Natural killer cell (primary cell): ENCODE results near the gene METTL16. TPM values are rescaled to one million over a fixed set of nuclear protein-coding genes. Genes with fewer than 3 reads are reported as not detected.

Experiments
- ATAC-seq, 3 donors: fragments of 150-1000 bp in 2 of 3; fragments of 200-7000 bp in 1 of 3; cut with Tn5 transposase; 1 replicate in 1 of 3; 2 replicates in 2 of 3; pipeline ENCODE4 v1.10.0; 2021; ENCODE audit warnings: mild to moderate bottlenecking in 2 of 3, moderate library complexity in 2 of 3
- DNase-seq, 2 donors: peaks; one replicate each; pipeline versions ENCODE4 v3.0.0 to v3.0.0-alpha.2; 2013 to 2021; ENCODE audit warnings: mixed read lengths in 1 of 2
- H3K27ac ChIP-seq: one replicate; pipeline ENCODE4 v1.5.1; 2013; ENCODE audit warnings: mild to moderate bottlenecking, low read length
- H3K27me3 ChIP-seq: one replicate; pipeline ENCODE4 v1.6.1; 2013; ENCODE audit warnings: low read length; ENCODE audit not compliant: control insufficient read depth, insufficient read depth
- H3K36me3 ChIP-seq: one replicate; pipeline ENCODE4 v1.6.1; 2013; ENCODE audit warnings: low read length; ENCODE audit not compliant: control insufficient read depth, insufficient read depth
- H3K4me1 ChIP-seq: one replicate; pipeline ENCODE4 v1.6.1; 2013; ENCODE audit warnings: low read length; ENCODE audit not compliant: control insufficient read depth, insufficient read depth
- H3K4me3 ChIP-seq: one replicate; pipeline ENCODE4 v1.5.1; 2013; ENCODE audit warnings: low read length
- H3K9me3 ChIP-seq: one replicate; pipeline ENCODE4 v1.6.1; 2013; ENCODE audit warnings: low read length; ENCODE audit not compliant: control insufficient read depth, insufficient read depth
- H3K27ac Mint-ChIP-seq, 2 donors: one replicate each; pipeline ENCODE4 v1.8.0; 2022; ENCODE audit warnings: mild to moderate bottlenecking in 2 of 2, mixed read lengths in 2 of 2, moderate library complexity in 1 of 2
- H3K27me3 Mint-ChIP-seq, 2 donors: one replicate each; pipeline ENCODE4 v1.8.0; 2022; ENCODE audit warnings: low read depth in 2 of 2, mixed read lengths in 2 of 2
- H3K36me3 Mint-ChIP-seq: one replicate; pipeline ENCODE4 v1.8.0; 2022; ENCODE audit warnings: mixed read lengths
- H3K4me1 Mint-ChIP-seq, 2 donors: one replicate each; pipeline ENCODE4 v1.8.0; 2022; ENCODE audit warnings: mixed read lengths in 2 of 2
- H3K4me3 Mint-ChIP-seq: one replicate; pipeline ENCODE4 v1.8.0; 2022; ENCODE audit warnings: mild to moderate bottlenecking, moderate library complexity, mixed read lengths
- H3K9me3 Mint-ChIP-seq, 2 donors: one replicate each; pipeline ENCODE4 v1.8.0; 2022; ENCODE audit warnings: mixed read lengths in 2 of 2
- CTCF ChIP-seq: fragments of 200-600 bp; IDR thresholded peaks from one replicate; pipeline ENCODE4 v1.8.0; 2022; ENCODE audit warnings: antibody characterized with exemption
- WGBS: methylation state at CpG from one replicate; pipeline ENCODE4 v1.1.7; 2013; ENCODE audit warnings: missing lambda C conversion rate; ENCODE audit not compliant: insufficient coverage; 5-methylcytosine and 5-hydroxymethylcytosine counted together
- intact Hi-C: fragments of 100-400 bp; cut with micrococcal nuclease; formaldehyde crosslinking; loops from one replicate; pipeline ENCODE4 v1.14.2; 2022
- total RNA-seq, 4 donors: library from RNA; stranded (reverse); fragments of 120-200 nt in 1 of 4; gene quantifications; one replicate each; pipeline versions ENCODE4 v1.2.3 to v1.2.4, GENCODE V29; 2013 to 2022

METTL16 gene
- total RNA-seq, 3 donors from 2014 or later (not counting 1 experiment from before 2014, with no cell fraction given): 27.9 to 36.9 (median 32.0) TPM

GRCh38 chr17:2466931-2467330 lies 44.8 kb downstream of the METTL16 start:
- intact Hi-C loops: no loop called here
- no peak for TF ChIP-seq CTCF
- DNase-seq: no peak
- Histone ChIP-seq H3K4me1 (no peaks in the 10 kb centered on the region), H3K9me3 (no peaks in the 10 kb centered on the region), H3K4me3 (no peak overlapping the region), H3K36me3 (peaks cover 51% of the 10 kb centered on the region), H3K27me3 (no peaks in the 10 kb centered on the region), H3K27ac (no peak overlapping the region)
- H3K4me1 Mint-ChIP-seq: no peaks in the 10 kb centered on the region
- no peak for ATAC-seq
- 96% methylated on average over 8 of the region's 12 CpGs for WGBS
- H3K4me3 Mint-ChIP-seq: no peak overlapping the region
- no peaks in the 10 kb centered on the region for H3K9me3 Mint-ChIP-seq
- no peaks in the 10 kb centered on the region for H3K36me3 Mint-ChIP-seq
- no peaks in the 10 kb centered on the region for H3K27me3 Mint-ChIP-seq
- no peak overlapping the region for H3K27ac Mint-ChIP-seq

- no peak overlapping the region for H3K4me3 Mint-ChIP-seq
- H3K9me3 Mint-ChIP-seq: no peaks in the 10 kb centered on the region
- Histone ChIP-seq H3K27me3 (no peaks in the 10 kb centered on the region), H3K4me3 (no peak overlapping the region), H3K36me3 (peaks cover 49% of the 10 kb centered on the region), H3K9me3 (no peaks in the 10 kb centered on the region), H3K4me1 (no peaks in the 10 kb centered on the region), H3K27ac (no peak overlapping the region)
- no peak for ATAC-seq
- H3K27ac Mint-ChIP-seq: no peak overlapping the region
- DNase-seq: no peak
- 98% methylated on average over 7 of the region's 8 CpGs for WGBS
- no peaks in the 10 kb centered on the region for H3K36me3 Mint-ChIP-seq
- no peaks in the 10 kb centered on the region for H3K27me3 Mint-ChIP-seq
- TF ChIP-seq CTCF: no peak
- H3K4me1 Mint-ChIP-seq: no peaks in the 10 kb centered on the region
- intact Hi-C loops: no loop called here
These were observed 49.2 kb downstream of the METTL16 start for GRCh38 chr17:2462481-2462880.

- no peaks in the 10 kb centered on the region for H3K9me3 Mint-ChIP-seq
- H3K4me3 ChIP-seq: no peak overlapping the region
- ATAC-seq (no peak), DNase-seq (no peak)
- H3K36me3 Mint-ChIP-seq: no peaks in the 10 kb centered on the region
- H3K27me3 Mint-ChIP-seq: no peaks in the 10 kb centered on the region
- no peak overlapping the region for H3K27ac Mint-ChIP-seq
- H3K4me1 ChIP-seq: no peaks in the 10 kb centered on the region
- H3K4me3 Mint-ChIP-seq: no peak overlapping the region
- peaks cover 45% of the 10 kb centered on the region for H3K36me3 ChIP-seq
- intact Hi-C loops: no loop called here
- no peaks in the 10 kb centered on the region for H3K9me3 ChIP-seq
- no peak overlapping the region for H3K27ac ChIP-seq
- H3K4me1 Mint-ChIP-seq: no peaks in the 10 kb centered on the region
- H3K27me3 ChIP-seq: no peaks in the 10 kb centered on the region
- 92% methylated on average over 1 of the region's 3 CpGs for WGBS
- TF ChIP-seq CTCF: no peak
These were observed 51.8 kb downstream of the METTL16 start for GRCh38 chr17:2459917-2460271.

GRCh38 chr17:2457913-2458312 lies 53.8 kb downstream of the METTL16 start:
- H3K36me3 ChIP-seq: peaks cover 30% of the 10 kb centered on the region

More at GRCh38 chr17:2457913-2458312, 53.8 kb downstream of the METTL16 start:
- no peak for ATAC-seq
- Histone ChIP-seq H3K4me1 (no peaks in the 10 kb centered on the region), H3K27ac (no peak overlapping the region), H3K4me3 (no peak overlapping the region), H3K27me3 (no peaks in the 10 kb centered on the region), H3K9me3 (no peaks in the 10 kb centered on the region)
- no peak for DNase-seq
- TF ChIP-seq CTCF: no peak
- Mint-ChIP-seq H3K4me3 (no peak overlapping the region), H3K9me3 (no peaks in the 10 kb centered on the region), H3K4me1 (peaks cover 0 to 3% of the 10 kb centered on the region in 2 donors), H3K27ac (no peak overlapping the region), H3K27me3 (no peaks in the 10 kb centered on the region), H3K36me3 (no peaks in the 10 kb centered on the region)
- WGBS: 94% methylated on average over 4 of the region's 4 CpGs
- intact Hi-C loops: no loop called here
